WI38 (cell line): ENCODE data around the gene OR13C2.
"Not testable (repeated sequence)": the region's sequence is repeated elsewhere in the genome, so short reads cannot be mapped to it uniquely, and the experiment has no call there.

ENCODE experiments used
- H3K4me3 ChIP-seq: 2 replicates; pipeline ENCODE4 v1.5.1; 2011; ENCODE audit warnings: low read depth, mild to moderate bottlenecking, control low read depth, low read length
- CTCF ChIP-seq: IDR thresholded peaks from 2 replicates; pipeline ENCODE4 v1.5.1; 2012; ENCODE audit warnings: low read depth, mild to moderate bottlenecking, control low read depth, low read length

OR13C2 gene

GRCh38 chr9:104605527-104605926 lies at the start of gene OR13C2:
TSS of gene OR13C2 (minus strand) at chr9:104605627. CDS start at chr9:104605627, 0 bp downstream.
- H3K4me3 ChIP-seq = not testable (repeated sequence)

GRCh38 chr9:104635456-104635855 lies 30.0 kb upstream of the OR13C2 start:
- no peak overlapping the region for H3K4me3 ChIP-seq
- TF ChIP-seq CTCF = no peak

- TF ChIP-seq CTCF = no peak
- no peak overlapping the region for H3K4me3 ChIP-seq
Observed at GRCh38 chr9:104633976-104634520, 28.6 kb upstream of the OR13C2 start.

- H3K4me3 ChIP-seq = not testable (repeated sequence)
Observed at GRCh38 chr9:104625964-104626363, 20.5 kb upstream of the OR13C2 start.

- no peak for TF ChIP-seq CTCF
- no peak within 1 kb of the TSS for H3K4me3 ChIP-seq
Observed at GRCh38 chr9:104618104-104618503, 12.7 kb upstream of the OR13C2 start, which contains the start of gene OR13C9. TSS of gene OR13C9 (minus strand) at chr9:104618204. CDS start at chr9:104618204, 0 bp downstream.

- no peak overlapping the region for H3K4me3 ChIP-seq
- TF ChIP-seq CTCF = no peak
Observed at GRCh38 chr9:104617418-104617817, 12.0 kb upstream of the OR13C2 start.

GRCh38 chr9:104611213-104611612 lies 5.8 kb upstream of the OR13C2 start:
- H3K4me3 ChIP-seq = no peak overlapping the region
- no peak for TF ChIP-seq CTCF

GRCh38 chr9:104608336-104608735 lies 2.9 kb upstream of the OR13C2 start:
- no peak overlapping the region for H3K4me3 ChIP-seq
- no peak for TF ChIP-seq CTCF
